HEK293 (cell line): Measurements from ENCODE around the gene FAM177B.

Experiments used
- FEZF1 ChIP-seq: fragments of 450-650 bp; formaldehyde crosslinking; IDR thresholded peaks from 2 replicates; pipeline ENCODE4 v1.5.1; 2016; ENCODE audit warnings: missing biosample characterization, missing genetic modification characterization
- KLF8 ChIP-seq: fragments of 450-650 bp; formaldehyde crosslinking; IDR thresholded peaks from 2 replicates; pipeline ENCODE4 v1.5.1; 2016; ENCODE audit warnings: missing biosample characterization, missing genetic modification characterization
- OVOL3 ChIP-seq: fragments of 450-650 bp; formaldehyde crosslinking; IDR thresholded peaks from 2 replicates; pipeline ENCODE4 v1.5.1; 2016; ENCODE audit warnings: missing biosample characterization, missing genetic modification characterization
- SCRT1 ChIP-seq: fragments of 450-650 bp; formaldehyde crosslinking; IDR thresholded peaks from 2 replicates; pipeline ENCODE4 v1.5.1; 2016; ENCODE audit warnings: missing biosample characterization, missing genetic modification characterization, borderline replicate concordance
- SETDB1 ChIP-seq: IDR thresholded peaks from one replicate; pipeline ENCODE4 v1.6.1; 2017; ENCODE audit warnings: mild to moderate bottlenecking, low read length, moderate library complexity, mixed read lengths; ENCODE audit not compliant: insufficient read length
- SP2 ChIP-seq: fragments of 450-650 bp; formaldehyde crosslinking; IDR thresholded peaks from 2 replicates; pipeline ENCODE4 v1.5.1; 2016; ENCODE audit warnings: missing biosample characterization, missing genetic modification characterization
- TRIM28 ChIP-seq: IDR thresholded peaks from 2 replicates; pipeline ENCODE4 v1.6.1; 2011; ENCODE audit warnings: low read length, control low read depth, borderline replicate concordance
- ZBTB17 ChIP-seq: fragments of 450-650 bp; formaldehyde crosslinking; IDR thresholded peaks from 2 replicates; pipeline ENCODE4 v1.5.1; 2016; ENCODE audit warnings: missing biosample characterization, missing genetic modification characterization
- ZBTB21 ChIP-seq: fragments of 450-650 bp; formaldehyde crosslinking; IDR thresholded peaks from 2 replicates; pipeline ENCODE4 v1.5.1; 2017; ENCODE audit warnings: missing biosample characterization, missing genetic modification characterization
- ZEB2 ChIP-seq: fragments of 450-650 bp; formaldehyde crosslinking; IDR thresholded peaks from 2 replicates; pipeline ENCODE4 v1.5.1; 2016; ENCODE audit warnings: missing biosample characterization, missing genetic modification characterization
- ZNF184 ChIP-seq: fragments of 450-650 bp; IDR thresholded peaks from 2 replicates; pipeline ENCODE4 v1.5.1; 2018; ENCODE audit warnings: missing biosample characterization, mild to moderate bottlenecking, missing genetic modification characterization
- ZNF221 ChIP-seq: fragments of 450-650 bp; formaldehyde crosslinking; IDR thresholded peaks from 2 replicates; pipeline ENCODE4 v1.5.1; 2017; ENCODE audit warnings: missing biosample characterization, missing genetic modification characterization, borderline replicate concordance
- ZNF324 ChIP-seq: fragments of 450-650 bp; formaldehyde crosslinking; IDR thresholded peaks from 2 replicates; pipeline ENCODE4 v1.5.1; 2016; ENCODE audit warnings: missing biosample characterization, missing genetic modification characterization
- ZNF335 ChIP-seq: fragments of 450-650 bp; formaldehyde crosslinking; conservative IDR thresholded peaks from 2 replicates; pipeline ENCODE4 v1.5.1; 2016; ENCODE audit warnings: missing biosample characterization, missing genetic modification characterization
- ZNF398 ChIP-seq: fragments of 450-650 bp; formaldehyde crosslinking; IDR thresholded peaks from 2 replicates; pipeline ENCODE4 v1.5.1; 2017; ENCODE audit warnings: missing biosample characterization, missing genetic modification characterization
- ZNF404 ChIP-seq: fragments of 450-650 bp; formaldehyde crosslinking; IDR thresholded peaks from 2 replicates; pipeline ENCODE4 v1.5.1; 2017; ENCODE audit warnings: missing biosample characterization, missing genetic modification characterization
- ZNF555 ChIP-seq: fragments of 450-650 bp; formaldehyde crosslinking; conservative IDR thresholded peaks from 2 replicates; pipeline ENCODE4 v1.5.1; 2017; ENCODE audit warnings: missing biosample characterization, mild to moderate bottlenecking, missing genetic modification characterization, inconsistent platforms
- ZNF621 ChIP-seq: fragments of 450-650 bp; formaldehyde crosslinking; IDR thresholded peaks from 2 replicates; pipeline ENCODE4 v1.5.1; 2017; ENCODE audit warnings: missing biosample characterization, missing genetic modification characterization
- ZNF624 ChIP-seq: fragments of 450-650 bp; formaldehyde crosslinking; IDR thresholded peaks from 2 replicates; pipeline ENCODE4 v1.5.1; 2017; ENCODE audit warnings: missing biosample characterization, missing genetic modification characterization
- ZNF626 ChIP-seq: fragments of 450-650 bp; sonication (Bioruptor Pico); formaldehyde crosslinking; IDR thresholded peaks from 2 replicates; pipeline ENCODE4 v1.5.1; 2018; ENCODE audit warnings: missing biosample characterization, missing genetic modification characterization, inconsistent platforms
- ZNF645 ChIP-seq: fragments of 450-650 bp; formaldehyde crosslinking; IDR thresholded peaks from 2 replicates; pipeline ENCODE4; 2016; ENCODE audit warnings: missing biosample characterization, missing genetic modification characterization
- ZNF776 ChIP-seq: fragments of 450-650 bp; formaldehyde crosslinking; IDR thresholded peaks from 2 replicates; pipeline ENCODE4 v1.5.0; 2017; ENCODE audit warnings: missing biosample characterization, missing genetic modification characterization, borderline replicate concordance
- ZNF785 ChIP-seq: fragments of 450-650 bp; formaldehyde crosslinking; IDR thresholded peaks from 2 replicates; pipeline ENCODE4 v1.5.1; 2016; ENCODE audit warnings: missing biosample characterization, missing genetic modification characterization
- ZNF843 ChIP-seq: fragments of 450-650 bp; formaldehyde crosslinking; IDR thresholded peaks from 2 replicates; pipeline ENCODE4 v1.5.1; 2016; ENCODE audit warnings: missing biosample characterization, missing genetic modification characterization
- TF ChIP-seq, protein P1 (sequence below): fragments of 450-650 bp; formaldehyde crosslinking; IDR thresholded peaks from 2 replicates; pipeline ENCODE4 v1.5.1; 2016; ENCODE audit warnings: missing biosample characterization, missing genetic modification characterization
- TF ChIP-seq, protein P2 (sequence below): fragments of 450-650 bp; formaldehyde crosslinking; IDR thresholded peaks from 2 replicates; pipeline ENCODE4 v1.5.1; 2016; ENCODE audit warnings: missing biosample characterization, missing genetic modification characterization, low read depth
- TF ChIP-seq, protein P3 (sequence below): fragments of 450-650 bp; formaldehyde crosslinking; IDR thresholded peaks from 2 replicates; pipeline ENCODE4 v1.5.1; 2016; ENCODE audit warnings: missing biosample characterization, missing genetic modification characterization

The FAM177B gene

GRCh38 chr1:222713091-222713961, 23.7 kb upstream of the FAM177B start (continued):
- TF ChIP-seq ZNF645 (no peak), ZNF626 (tag by site-specific recombination) (no peak), SCRT1 (tag by site-specific recombination) (no peak), FEZF1 (tag by site-specific recombination) (no peak), TRIM28 (no peak), ZNF621 (tag by site-specific recombination) (no peak), SP2 (peak; percentile 93), ZNF404 (tag by site-specific recombination) (no peak), SETDB1 (no peak), ZNF221 (no peak), ZEB2 (tag by site-specific recombination) (0 out of 2 replicates have a peak, but pooled peaks have one; percentile 27), ZNF785 (tag by site-specific recombination) (no peak), ZNF324 (tag by site-specific recombination) (no peak), OVOL3 (no peak), ZBTB17 (peak; percentile 92), ZNF555 (tag by site-specific recombination) (no peak), ZNF398 (tag by site-specific recombination) (no peak; the same call in 1 of the 2 replicates), ZBTB21 (tag by site-specific recombination) (no peak), ZNF335 (tag by site-specific recombination) (peak; percentile 99), ZNF843 (tag by site-specific recombination) (no peak), ZNF624 (no peak), KLF8 (tag by site-specific recombination) (peak; percentile 60; the same call in 1 of the 2 replicates), ZNF776 (no peak), ZNF184 (tag by site-specific recombination) (no peak)
- TF ChIP-seq, protein P1, sequence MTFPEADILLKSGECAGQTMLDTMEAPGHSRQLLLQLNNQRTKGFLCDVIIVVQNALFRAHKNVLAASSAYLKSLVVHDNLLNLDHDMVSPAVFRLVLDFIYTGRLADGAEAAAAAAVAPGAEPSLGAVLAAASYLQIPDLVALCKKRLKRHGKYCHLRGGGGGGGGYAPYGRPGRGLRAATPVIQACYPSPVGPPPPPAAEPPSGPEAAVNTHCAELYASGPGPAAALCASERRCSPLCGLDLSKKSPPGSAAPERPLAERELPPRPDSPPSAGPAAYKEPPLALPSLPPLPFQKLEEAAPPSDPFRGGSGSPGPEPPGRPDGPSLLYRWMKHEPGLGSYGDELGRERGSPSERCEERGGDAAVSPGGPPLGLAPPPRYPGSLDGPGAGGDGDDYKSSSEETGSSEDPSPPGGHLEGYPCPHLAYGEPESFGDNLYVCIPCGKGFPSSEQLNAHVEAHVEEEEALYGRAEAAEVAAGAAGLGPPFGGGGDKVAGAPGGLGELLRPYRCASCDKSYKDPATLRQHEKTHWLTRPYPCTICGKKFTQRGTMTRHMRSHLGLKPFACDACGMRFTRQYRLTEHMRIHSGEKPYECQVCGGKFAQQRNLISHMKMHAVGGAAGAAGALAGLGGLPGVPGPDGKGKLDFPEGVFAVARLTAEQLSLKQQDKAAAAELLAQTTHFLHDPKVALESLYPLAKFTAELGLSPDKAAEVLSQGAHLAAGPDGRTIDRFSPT (tag by site-specific recombination), result peak; percentile 99
- TF ChIP-seq, protein P2, sequence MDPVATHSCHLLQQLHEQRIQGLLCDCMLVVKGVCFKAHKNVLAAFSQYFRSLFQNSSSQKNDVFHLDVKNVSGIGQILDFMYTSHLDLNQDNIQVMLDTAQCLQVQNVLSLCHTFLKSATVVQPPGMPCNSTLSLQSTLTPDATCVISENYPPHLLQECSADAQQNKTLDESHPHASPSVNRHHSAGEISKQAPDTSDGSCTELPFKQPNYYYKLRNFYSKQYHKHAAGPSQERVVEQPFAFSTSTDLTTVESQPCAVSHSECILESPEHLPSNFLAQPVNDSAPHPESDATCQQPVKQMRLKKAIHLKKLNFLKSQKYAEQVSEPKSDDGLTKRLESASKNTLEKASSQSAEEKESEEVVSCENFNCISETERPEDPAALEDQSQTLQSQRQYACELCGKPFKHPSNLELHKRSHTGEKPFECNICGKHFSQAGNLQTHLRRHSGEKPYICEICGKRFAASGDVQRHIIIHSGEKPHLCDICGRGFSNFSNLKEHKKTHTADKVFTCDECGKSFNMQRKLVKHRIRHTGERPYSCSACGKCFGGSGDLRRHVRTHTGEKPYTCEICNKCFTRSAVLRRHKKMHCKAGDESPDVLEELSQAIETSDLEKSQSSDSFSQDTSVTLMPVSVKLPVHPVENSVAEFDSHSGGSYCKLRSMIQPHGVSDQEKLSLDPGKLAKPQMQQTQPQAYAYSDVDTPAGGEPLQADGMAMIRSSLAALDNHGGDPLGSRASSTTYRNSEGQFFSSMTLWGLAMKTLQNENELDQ (tag by site-specific recombination), result no peak
- TF ChIP-seq, protein P3, sequence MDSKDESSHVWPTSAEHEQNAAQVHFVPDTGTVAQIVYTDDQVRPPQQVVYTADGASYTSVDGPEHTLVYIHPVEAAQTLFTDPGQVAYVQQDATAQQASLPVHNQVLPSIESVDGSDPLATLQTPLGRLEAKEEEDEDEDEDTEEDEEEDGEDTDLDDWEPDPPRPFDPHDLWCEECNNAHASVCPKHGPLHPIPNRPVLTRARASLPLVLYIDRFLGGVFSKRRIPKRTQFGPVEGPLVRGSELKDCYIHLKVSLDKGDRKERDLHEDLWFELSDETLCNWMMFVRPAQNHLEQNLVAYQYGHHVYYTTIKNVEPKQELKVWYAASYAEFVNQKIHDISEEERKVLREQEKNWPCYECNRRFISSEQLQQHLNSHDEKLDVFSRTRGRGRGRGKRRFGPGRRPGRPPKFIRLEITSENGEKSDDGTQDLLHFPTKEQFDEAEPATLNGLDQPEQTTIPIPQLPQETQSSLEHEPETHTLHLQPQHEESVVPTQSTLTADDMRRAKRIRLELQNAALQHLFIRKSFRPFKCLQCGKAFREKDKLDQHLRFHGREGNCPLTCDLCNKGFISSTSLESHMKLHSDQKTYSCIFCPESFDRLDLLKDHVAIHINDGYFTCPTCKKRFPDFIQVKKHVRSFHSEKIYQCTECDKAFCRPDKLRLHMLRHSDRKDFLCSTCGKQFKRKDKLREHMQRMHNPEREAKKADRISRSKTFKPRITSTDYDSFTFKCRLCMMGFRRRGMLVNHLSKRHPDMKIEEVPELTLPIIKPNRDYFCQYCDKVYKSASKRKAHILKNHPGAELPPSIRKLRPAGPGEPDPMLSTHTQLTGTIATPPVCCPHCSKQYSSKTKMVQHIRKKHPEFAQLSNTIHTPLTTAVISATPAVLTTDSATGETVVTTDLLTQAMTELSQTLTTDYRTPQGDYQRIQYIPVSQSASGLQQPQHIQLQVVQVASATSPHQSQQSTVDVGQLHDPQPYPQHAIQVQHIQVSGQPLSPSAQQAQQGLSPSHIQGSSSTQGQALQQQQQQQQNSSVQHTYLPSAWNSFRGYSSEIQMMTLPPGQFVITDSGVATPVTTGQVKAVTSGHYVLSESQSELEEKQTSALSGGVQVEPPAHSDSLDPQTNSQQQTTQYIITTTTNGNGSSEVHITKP (tag by site-specific recombination), result no peak; the same call in 1 of the 2 replicates
